Measurements from ENCODE around the gene CNNM4. TPM values are rescaled to one million over a fixed set of nuclear protein-coding genes. Genes with fewer than 3 reads are reported as not detected.
A peak's percentile ranks its signal among the peaks of the same experiment; 100 is the strongest.

CNNM4 gene
- total and polyA plus RNA-seq, 2 of the 4 experiments (the other 2 are of a cell fraction) = 2.0 to 4.1 TPM

- H3K9me1 ChIP-seq (ENCODE audit: insufficient read depth, low read length) = no peaks in the 10 kb centered on the region
- no peaks in the 10 kb centered on the region for H3K4me1 ChIP-seq (ENCODE audit: control insufficient read depth, insufficient read depth, low read length)
- H4K5ac ChIP-seq (ENCODE audit: low read depth, low read length) = no peak overlapping the region
- no peak overlapping the region for H4K8ac ChIP-seq (ENCODE audit: low read depth in 2 of 2, low read length in 2 of 2)
- H2BK120ac ChIP-seq (ENCODE audit: low read depth, low read length) = no peak overlapping the region
- H4K91ac ChIP-seq (ENCODE audit: insufficient read depth, low read depth, low read length) = no peak overlapping the region
- CTCF ChIA-PET = no interaction called here
- no peak overlapping the region for H3K4ac ChIP-seq (ENCODE audit: low read depth, low read length)
- H3K36me3 ChIP-seq (ENCODE audit: control insufficient read depth, insufficient read depth, low read length) = peaks cover 3% of the 10 kb centered on the region
- BruUV-seq (replicated peaks) = no TSS peak
- intact Hi-C loops (cut with micrococcal nuclease) = no loop called here
- dilution Hi-C loops (cut with HindIII; ENCODE audit: low sequenced_read_pairs, unreplicated experiment) = no loop called here
- no peak overlapping the region for H2BK20ac ChIP-seq (ENCODE audit: low read depth, low read length)
- no peaks in the 10 kb centered on the region for H3K79me1 ChIP-seq (ENCODE audit: low read depth in 1 of 2, low read length in 2 of 2)
- no peaks in the 10 kb centered on the region for H3K27me3 ChIP-seq (ENCODE audit: control insufficient read depth, insufficient read depth, low read length)
- H3K18ac ChIP-seq (ENCODE audit: low read depth, low read length) = no peak overlapping the region
- H3K4me2 ChIP-seq (ENCODE audit: low read depth, low read length) = no peak overlapping the region
- H3K23ac ChIP-seq (ENCODE audit: low read depth, low read length) = no peak overlapping the region
- no peak overlapping the region for H3K9ac ChIP-seq (ENCODE audit: low read depth, low read length)
- no peak for DNase-seq
- no peak overlapping the region for H2BK5ac ChIP-seq (ENCODE audit: low read depth, low read length, poor library complexity, severe bottlenecking)
- no peak overlapping the region for H3K56ac ChIP-seq (ENCODE audit: extremely low read depth, insufficient read depth, low read length)
- no peaks in the 10 kb centered on the region for H3K9me3 ChIP-seq (ENCODE audit: control insufficient read depth, insufficient read depth, low read length)
- no peak overlapping the region for H2AK9ac ChIP-seq (replicated peaks; ENCODE audit: low read depth, low read length, poor library complexity)
- in situ Hi-C loops (cut with MboI; ENCODE audit: low sequenced_read_pairs) = no loop called here
- H3K14ac ChIP-seq (replicated peaks; ENCODE audit: low read depth, low read length) = no peak overlapping the region
- H3K27ac ChIP-seq (ENCODE audit: insufficient read depth, low read length) = no peak overlapping the region
- WGBS, 2 experiments (ENCODE audit: extremely low coverage in 2 of 2, insufficient read length in 1 of 2) = 91% methylated on average over 9 of the region's 37 CpGs; no CpG with 5 or more reads in 1 of the 2 experiments
- no peak for TF ChIP-seq RAD21 (IDR thresholded peaks at IDR 0.05; ENCODE audit: low read length)
- no peak for TF ChIP-seq RCOR1 (IDR thresholded peaks at IDR 0.05; ENCODE audit: insufficient replicate concordance, low read length)
- TF ChIP-seq BHLHE40 (IDR thresholded peaks at IDR 0.05; ENCODE audit: low read depth, low read length) = no peak
- TF ChIP-seq MXI1 (IDR thresholded peaks at IDR 0.05; ENCODE audit: borderline replicate concordance, low read depth, low read length) = no peak
- no peak for TF ChIP-seq MAZ (IDR thresholded peaks at IDR 0.05; ENCODE audit: borderline replicate concordance, low read depth, low read length)
- no peak for TF ChIP-seq MAFK (IDR thresholded peaks at IDR 0.05; ENCODE audit: low read depth, low read length)
- no peak for TF ChIP-seq RFX5 (IDR thresholded peaks at IDR 0.05; ENCODE audit: low read depth, low read length)
- TF ChIP-seq ELK1 (IDR thresholded peaks at IDR 0.05; ENCODE audit: borderline replicate concordance, low read depth, low read length) = no peak
- no peak for TF ChIP-seq CEBPB (IDR thresholded peaks at IDR 0.05; ENCODE audit: low read depth, low read length)
- TF ChIP-seq CTCF (conservative IDR thresholded peaks at IDR 0.05; ENCODE audit: low read depth, low read length) = no peak
- no peak for TF ChIP-seq FOS (IDR thresholded peaks at IDR 0.05; ENCODE audit: low read depth, low read length)
- no peak for TF ChIP-seq CHD1 (IDR thresholded peaks at IDR 0.05; ENCODE audit: low read depth, low read length)
- TF ChIP-seq SMC3 (IDR thresholded peaks at IDR 0.05; ENCODE audit: low read depth, low read length) = no peak
- no peak for TF ChIP-seq NFE2L2 (IDR thresholded peaks at IDR 0.05; ENCODE audit: low read depth, low read length)
- no peaks in the 10 kb centered on the region; the same call in 1 of the 2 replicates for H4K20me1 ChIP-seq (ENCODE audit: insufficient read depth, low read length)
- H3K4me3 ChIP-seq (ENCODE audit: insufficient read depth, low read depth, low read length) = no peak overlapping the region
- no peak overlapping the region for H2BK15ac ChIP-seq (ENCODE audit: low read depth, low read length)
- POLR2A ChIA-PET (ENCODE audit: unreplicated experiment) = no interaction called here
- peak overlapping the region; percentile 32 for H2AFZ ChIP-seq (replicated peaks; ENCODE audit: low read length, poor library complexity)
- H2AK5ac ChIP-seq (ENCODE audit: low read depth, low read length) = no peak overlapping the region
- ATAC-seq (ENCODE audit: low read depth) = no peak
Observed at GRCh38 chr2:96839875-96840850, 79.5 kb downstream of the CNNM4 start.
